Activated naive CD8-positive, alpha-beta T cell treated with anti-CD3 and anti-CD28 coated beads for 36 hours (primary cell): ENCODE results near the gene ARSD. TPM values are rescaled to one million over a fixed set of nuclear protein-coding genes. Genes with fewer than 3 reads are reported as not detected.
"Not testable (repeated sequence)": the region's sequence is repeated elsewhere in the genome, so short reads cannot be mapped to it uniquely, and the experiment has no call there.

Experiments used
- DNase-seq: peaks from one replicate; pipeline ENCODE4 v3.0.0; 2021
- H3K27ac Mint-ChIP-seq: one replicate; pipeline ENCODE4 v1.8.0; 2022; ENCODE audit warnings: mild to moderate bottlenecking, moderate library complexity, mixed read lengths
- H3K27me3 Mint-ChIP-seq: one replicate; pipeline ENCODE4 v1.8.0; 2022; ENCODE audit warnings: mild to moderate bottlenecking, mixed read lengths
- H3K36me3 Mint-ChIP-seq: one replicate; pipeline ENCODE4 v1.8.0; 2021; ENCODE audit warnings: mild to moderate bottlenecking, mixed read lengths
- H3K4me1 Mint-ChIP-seq: one replicate; pipeline ENCODE4 v1.8.0; 2021; ENCODE audit warnings: mixed read lengths
- H3K4me3 Mint-ChIP-seq: one replicate; pipeline ENCODE4 v1.8.0; 2022; ENCODE audit warnings: mild to moderate bottlenecking, moderate library complexity, mixed read lengths
- H3K9me3 Mint-ChIP-seq: one replicate; pipeline ENCODE4 v1.8.0; 2022; ENCODE audit warnings: mixed read lengths
- total RNA-seq, 2 experiments: library from RNA; stranded (reverse); gene quantifications; one replicate each; pipeline ENCODE4 v1.2.3, GENCODE V29; 2021

The ARSD gene, protein sequence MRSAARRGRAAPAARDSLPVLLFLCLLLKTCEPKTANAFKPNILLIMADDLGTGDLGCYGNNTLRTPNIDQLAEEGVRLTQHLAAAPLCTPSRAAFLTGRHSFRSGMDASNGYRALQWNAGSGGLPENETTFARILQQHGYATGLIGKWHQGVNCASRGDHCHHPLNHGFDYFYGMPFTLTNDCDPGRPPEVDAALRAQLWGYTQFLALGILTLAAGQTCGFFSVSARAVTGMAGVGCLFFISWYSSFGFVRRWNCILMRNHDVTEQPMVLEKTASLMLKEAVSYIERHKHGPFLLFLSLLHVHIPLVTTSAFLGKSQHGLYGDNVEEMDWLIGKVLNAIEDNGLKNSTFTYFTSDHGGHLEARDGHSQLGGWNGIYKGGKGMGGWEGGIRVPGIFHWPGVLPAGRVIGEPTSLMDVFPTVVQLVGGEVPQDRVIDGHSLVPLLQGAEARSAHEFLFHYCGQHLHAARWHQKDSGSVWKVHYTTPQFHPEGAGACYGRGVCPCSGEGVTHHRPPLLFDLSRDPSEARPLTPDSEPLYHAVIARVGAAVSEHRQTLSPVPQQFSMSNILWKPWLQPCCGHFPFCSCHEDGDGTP
- total RNA-seq = 1 to 10 TPM; 1.5 TPM

DNA sequence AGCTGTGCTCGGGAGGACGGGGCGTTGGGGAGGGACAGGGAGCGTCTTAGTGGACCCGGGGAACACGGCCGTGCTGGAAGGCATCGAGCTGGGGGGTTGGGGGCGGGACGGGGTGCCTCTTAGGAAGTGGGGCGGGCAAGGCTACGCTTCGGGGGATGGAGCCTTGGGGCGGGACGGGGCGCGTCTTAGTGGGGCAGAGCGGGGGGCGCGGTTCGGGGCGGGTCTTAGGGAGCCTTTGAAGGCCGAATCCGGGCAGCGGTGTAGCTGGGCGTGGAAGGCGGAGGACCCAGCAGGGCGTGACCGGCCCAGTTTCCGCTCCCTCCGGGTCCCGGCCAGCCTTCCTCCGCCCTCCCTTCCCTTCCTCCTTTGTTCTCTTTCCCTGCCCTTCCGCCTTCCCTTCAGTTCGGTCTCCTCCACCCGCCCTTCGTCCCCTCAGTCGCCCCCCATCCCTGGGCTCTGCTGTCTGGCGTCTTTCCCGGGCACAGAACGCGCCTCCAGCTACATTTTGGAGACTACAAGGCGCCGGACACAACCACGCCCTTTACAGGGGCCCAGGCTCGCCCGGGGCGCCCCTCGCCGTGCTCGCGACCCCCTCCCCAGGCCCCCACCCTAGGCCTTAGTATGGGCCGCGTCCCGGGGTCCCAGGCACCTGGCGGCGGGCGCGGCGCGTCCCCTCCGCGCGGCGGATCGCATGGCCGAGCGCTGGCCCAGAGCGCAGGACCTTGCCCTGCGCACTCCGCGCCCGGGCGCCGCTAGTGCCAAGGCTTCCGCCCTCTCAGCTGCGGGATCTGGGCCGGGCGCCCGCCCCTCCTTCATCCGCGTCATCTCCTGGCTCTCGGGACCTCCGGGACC is at the start of gene ARSD:
TSS of gene ARSD (minus strand) at position 757 of the 852 bp plus-strand sequence. CDS start at position 693, 64 bp downstream.
- H3K4me3 Mint-ChIP-seq = peak within 1 kb of the TSS; percentile 77
- peaks cover 2% of the 10 kb centered on the region for H3K36me3 Mint-ChIP-seq
- peak within 1 kb of the TSS; percentile 38 for H3K27ac Mint-ChIP-seq
- H3K9me3 Mint-ChIP-seq = peaks cover 4% of the 10 kb centered on the region
- no peaks in the 10 kb centered on the region for H3K4me1 Mint-ChIP-seq
- peak; percentile 49 for DNase-seq
- peaks cover 4% of the 10 kb centered on the region for H3K27me3 Mint-ChIP-seq

DNA sequence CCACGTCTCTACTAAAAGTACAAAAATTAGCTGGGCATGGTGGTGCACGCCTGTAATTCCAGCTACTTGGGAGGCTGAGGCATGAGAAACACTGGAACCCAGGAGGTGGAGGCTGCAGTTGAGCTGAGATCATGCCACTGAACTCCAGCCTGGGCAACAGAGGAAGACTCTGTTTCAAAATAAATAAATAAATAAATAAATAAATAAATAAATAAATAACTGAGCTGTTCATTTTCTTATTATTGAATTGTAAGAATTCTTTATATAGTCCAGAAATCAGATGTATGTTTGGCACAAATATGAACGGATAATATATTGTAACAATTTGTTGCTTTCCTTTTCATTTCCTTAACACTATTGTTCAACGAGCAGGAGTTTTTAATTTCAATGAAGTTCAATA is 49.5 kb upstream of the ARSD start:
- H3K4me1 Mint-ChIP-seq, H3K4me3 Mint-ChIP-seq, H3K9me3 Mint-ChIP-seq, H3K27ac Mint-ChIP-seq, H3K27me3 Mint-ChIP-seq, DNase-seq, H3K36me3 Mint-ChIP-seq: not testable (repeated sequence)

- Mint-ChIP-seq H3K9me3 (no peaks in the 10 kb centered on the region), H3K27me3 (no peaks in the 10 kb centered on the region), H3K27ac (no peak overlapping the region), H3K36me3 (no peaks in the 10 kb centered on the region), H3K4me3 (no peak overlapping the region), H3K4me1 (no peaks in the 10 kb centered on the region)
- no peak for DNase-seq
Measured at GRCh38 chrX:2974961-2975360, 45.8 kb upstream of the ARSD start.

- Mint-ChIP-seq H3K36me3 (no peaks in the 10 kb centered on the region), H3K27ac (no peak overlapping the region), H3K4me1 (no peaks in the 10 kb centered on the region), H3K4me3 (no peak overlapping the region), H3K9me3 (no peaks in the 10 kb centered on the region), H3K27me3 (no peaks in the 10 kb centered on the region)
- no peak for DNase-seq
Measured at GRCh38 chrX:2972391-2972790, 43.3 kb upstream of the ARSD start.

DNA sequence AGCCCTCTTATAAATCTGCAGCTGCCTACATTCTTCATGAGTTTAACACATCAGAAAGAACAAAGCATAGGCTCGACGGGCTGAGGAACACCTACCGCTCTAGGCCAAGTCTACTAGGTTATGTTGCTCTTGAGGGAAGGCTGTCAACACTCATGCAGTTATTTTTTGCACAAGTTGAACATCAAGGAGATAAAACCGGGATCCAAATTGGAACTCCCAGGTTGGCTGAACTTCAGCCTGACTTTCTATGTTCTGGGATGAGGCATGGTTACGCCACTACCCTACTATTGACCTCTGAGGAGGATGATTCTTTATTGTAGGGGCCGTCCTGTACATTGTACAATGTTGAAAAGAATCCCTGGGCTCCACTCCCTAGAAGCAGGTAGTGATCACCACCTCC is 39.9 kb upstream of the ARSD start:
- DNase-seq = no peak
- H3K4me1 Mint-ChIP-seq = no peaks in the 10 kb centered on the region
- no peaks in the 10 kb centered on the region for H3K27me3 Mint-ChIP-seq
- H3K4me3 Mint-ChIP-seq = no peak overlapping the region
- H3K9me3 Mint-ChIP-seq = no peaks in the 10 kb centered on the region
- H3K36me3 Mint-ChIP-seq = no peaks in the 10 kb centered on the region
- H3K27ac Mint-ChIP-seq = no peak overlapping the region

DNA sequence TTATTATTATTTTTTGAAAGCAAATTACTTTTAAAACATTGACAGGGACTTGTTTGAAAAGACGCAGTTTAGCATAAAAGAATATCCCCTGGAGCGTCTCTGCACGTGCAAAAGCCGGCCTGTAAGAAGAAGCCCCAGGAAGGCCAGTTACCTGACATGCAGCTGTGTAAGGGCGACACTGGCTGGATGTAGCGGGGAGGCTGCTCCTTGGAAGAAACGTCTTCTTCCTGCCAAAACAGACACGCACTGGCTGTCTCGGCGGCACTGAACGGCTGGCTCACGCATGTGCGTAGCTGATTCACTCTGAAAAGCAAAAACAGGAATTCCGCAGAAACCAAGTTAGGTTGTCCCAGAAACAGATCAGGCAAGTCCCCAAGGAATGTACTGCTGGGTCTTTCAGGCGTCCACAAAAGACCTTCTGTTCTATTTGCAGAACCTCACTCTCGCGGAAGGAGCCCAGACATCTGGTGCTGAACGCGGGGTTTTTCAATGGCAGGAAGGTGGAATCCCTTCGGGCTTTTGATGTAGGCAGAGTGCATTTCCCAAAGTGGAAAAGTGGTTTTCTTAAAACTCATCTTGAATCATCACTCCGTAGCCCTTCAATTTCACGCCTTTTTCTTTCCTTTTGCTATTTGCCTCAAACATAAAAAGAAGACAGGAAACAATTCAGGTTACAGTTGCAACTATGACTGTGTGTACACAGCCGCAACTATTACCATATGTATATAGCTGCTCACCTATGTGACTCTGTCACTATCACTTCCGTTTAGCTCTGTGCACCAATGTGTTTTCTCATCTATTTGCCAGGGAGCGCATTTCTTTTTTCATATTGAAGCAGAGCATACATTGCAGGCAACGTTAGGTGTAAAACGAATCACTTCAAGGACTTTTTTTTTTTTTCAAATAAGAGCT is 39.1 kb upstream of the ARSD start:
- no peaks in the 10 kb centered on the region for H3K4me1 Mint-ChIP-seq
- DNase-seq = peak; percentile 8
- H3K36me3 Mint-ChIP-seq = no peaks in the 10 kb centered on the region
- no peak overlapping the region for H3K27ac Mint-ChIP-seq
- H3K27me3 Mint-ChIP-seq = no peaks in the 10 kb centered on the region
- H3K4me3 Mint-ChIP-seq = no peak overlapping the region
- H3K9me3 Mint-ChIP-seq = no peaks in the 10 kb centered on the region

DNA sequence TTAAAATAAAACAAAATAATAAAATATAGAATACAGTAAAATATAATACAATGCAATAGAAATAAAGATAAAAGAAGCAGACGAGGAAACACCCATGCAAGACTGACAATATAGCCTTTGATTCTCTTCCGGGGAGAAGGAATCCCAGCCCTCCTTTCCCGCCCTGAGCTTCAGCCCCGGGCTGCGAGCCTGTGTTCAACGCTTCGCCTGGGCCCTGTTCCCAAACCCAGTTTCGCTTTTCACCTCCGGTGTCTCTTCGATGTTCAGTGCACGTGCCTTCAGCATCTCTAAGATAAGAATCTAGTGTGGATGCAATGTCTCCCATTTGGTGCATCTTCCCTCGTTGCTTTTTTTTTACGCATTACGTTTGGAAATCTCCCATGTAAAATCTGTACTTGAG is 38.4 kb upstream of the ARSD start:
- H3K27ac Mint-ChIP-seq = no peak overlapping the region
- H3K9me3 Mint-ChIP-seq = no peaks in the 10 kb centered on the region
- H3K4me3 Mint-ChIP-seq = no peak overlapping the region
- no peak for DNase-seq
- no peaks in the 10 kb centered on the region for H3K36me3 Mint-ChIP-seq
- no peaks in the 10 kb centered on the region for H3K4me1 Mint-ChIP-seq
- no peaks in the 10 kb centered on the region for H3K27me3 Mint-ChIP-seq

- no peaks in the 10 kb centered on the region for H3K27me3 Mint-ChIP-seq
- no peak overlapping the region for H3K27ac Mint-ChIP-seq
- H3K4me1 Mint-ChIP-seq = no peaks in the 10 kb centered on the region
- no peak overlapping the region for H3K4me3 Mint-ChIP-seq
- no peaks in the 10 kb centered on the region for H3K36me3 Mint-ChIP-seq
- H3K9me3 Mint-ChIP-seq = no peaks in the 10 kb centered on the region
- DNase-seq = no peak
Measured at GRCh38 chrX:2967012-2967411, 37.9 kb upstream of the ARSD start.

- no peaks in the 10 kb centered on the region for H3K27me3 Mint-ChIP-seq
- no peaks in the 10 kb centered on the region for H3K9me3 Mint-ChIP-seq
- H3K27ac Mint-ChIP-seq = no peak overlapping the region
- H3K4me1 Mint-ChIP-seq = no peaks in the 10 kb centered on the region
- no peak overlapping the region for H3K4me3 Mint-ChIP-seq
- no peaks in the 10 kb centered on the region for H3K36me3 Mint-ChIP-seq
- peak; percentile 1 for DNase-seq
Measured at GRCh38 chrX:2965965-2966364, 36.8 kb upstream of the ARSD start.

DNA sequence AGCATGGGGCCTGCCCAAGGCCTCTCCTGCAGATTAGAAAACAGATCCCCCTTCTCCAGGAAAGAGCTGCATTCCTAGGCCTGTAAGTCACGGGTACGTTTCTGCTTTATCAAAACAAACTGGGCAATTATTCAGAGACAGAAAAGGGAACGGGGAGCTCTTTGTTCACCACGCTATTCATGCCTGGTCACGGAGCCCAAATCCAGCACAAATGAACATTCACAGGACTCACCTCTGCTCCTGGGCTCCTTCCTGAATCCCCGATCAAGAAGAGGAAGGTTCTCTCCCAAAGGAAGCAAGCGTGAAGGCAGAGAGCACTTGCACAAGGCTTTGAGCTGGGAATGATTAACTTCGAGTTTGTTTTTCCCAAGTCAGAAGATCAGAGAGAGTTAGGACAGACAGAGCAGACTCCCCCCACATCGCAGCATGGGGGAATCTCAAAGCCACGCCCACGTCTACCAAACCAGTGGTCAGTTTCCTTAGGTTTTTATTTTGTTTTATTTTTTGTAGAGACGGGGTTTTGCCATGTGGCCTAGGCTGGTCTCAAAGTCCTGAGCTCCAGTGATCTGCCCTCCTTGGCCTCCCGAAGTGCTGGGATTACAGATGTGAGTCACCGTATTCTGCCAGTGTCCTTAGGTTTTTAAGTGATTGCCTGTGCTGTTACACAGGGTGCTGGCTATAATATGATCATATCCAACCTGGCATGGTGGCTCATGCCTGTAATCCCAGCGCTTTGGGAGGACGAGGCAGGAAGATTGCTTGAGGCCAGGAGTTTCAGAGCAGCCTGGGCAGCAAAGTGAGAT is 35.1 kb upstream of the ARSD start:
- not testable (repeated sequence) for H3K27me3 Mint-ChIP-seq, H3K9me3 Mint-ChIP-seq, H3K4me1 Mint-ChIP-seq, DNase-seq, H3K27ac Mint-ChIP-seq, H3K4me3 Mint-ChIP-seq, H3K36me3 Mint-ChIP-seq

DNA sequence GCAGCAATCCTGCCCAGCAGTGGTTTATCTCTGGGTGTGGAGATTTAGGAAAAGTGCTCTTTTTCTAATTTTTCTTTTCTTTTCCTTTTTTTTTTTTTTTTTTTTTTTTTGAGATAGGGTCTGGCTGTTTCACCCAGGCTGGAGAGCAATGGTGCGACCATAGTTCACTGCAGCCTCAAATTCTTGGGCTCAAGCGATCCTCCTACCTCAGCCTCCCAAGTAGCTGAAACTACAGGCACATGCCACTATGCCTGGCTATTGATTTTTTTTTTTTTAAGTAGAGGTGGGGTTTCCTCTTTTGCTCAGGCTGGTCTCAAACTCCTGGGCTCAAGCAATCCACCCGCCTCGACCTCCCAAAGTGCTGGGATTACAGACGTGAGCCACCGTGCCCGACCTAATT is 34.3 kb upstream of the ARSD start:
- not testable (repeated sequence) for H3K27ac Mint-ChIP-seq, H3K9me3 Mint-ChIP-seq, H3K36me3 Mint-ChIP-seq, H3K27me3 Mint-ChIP-seq, H3K4me3 Mint-ChIP-seq, DNase-seq, H3K4me1 Mint-ChIP-seq

GRCh38 chrX:2962381-2962780 is 33.2 kb upstream of the ARSD start:
- no peak overlapping the region for H3K27ac Mint-ChIP-seq
- no peaks in the 10 kb centered on the region for H3K27me3 Mint-ChIP-seq
- H3K4me1 Mint-ChIP-seq = no peaks in the 10 kb centered on the region
- DNase-seq = no peak
- no peak overlapping the region for H3K4me3 Mint-ChIP-seq
- H3K36me3 Mint-ChIP-seq = no peaks in the 10 kb centered on the region
- H3K9me3 Mint-ChIP-seq = no peaks in the 10 kb centered on the region

GRCh38 chrX:2960861-2961515 is 31.8 kb upstream of the ARSD start:
- Mint-ChIP-seq H3K9me3 (no peaks in the 10 kb centered on the region), H3K36me3 (no peaks in the 10 kb centered on the region), H3K4me1 (no peaks in the 10 kb centered on the region), H3K27me3 (no peaks in the 10 kb centered on the region), H3K4me3 (no peak overlapping the region), H3K27ac (no peak overlapping the region)
- DNase-seq = no peak

GRCh38 chrX:2958199-2958598 is 29.1 kb upstream of the ARSD start:
- Mint-ChIP-seq H3K4me3 (no peak overlapping the region), H3K4me1 (no peaks in the 10 kb centered on the region), H3K27ac (no peak overlapping the region), H3K27me3 (no peaks in the 10 kb centered on the region), H3K36me3 (no peaks in the 10 kb centered on the region), H3K9me3 (no peaks in the 10 kb centered on the region)
- no peak for DNase-seq
